Neural progenitor cell (in vitro differentiated cells): Measurements from ENCODE around the gene ANAPC7.

Experiments used
- CTCF ChIP-seq: fragments of 200-600 bp; sonication (generic); IDR thresholded peaks from 2 replicates; pipeline ENCODE4 v1.5.1; 2017; ENCODE audit warnings: antibody characterized with exemption, mild to moderate bottlenecking
- EZH2 ChIP-seq: fragments of 200-600 bp; sonication (generic); IDR thresholded peaks from 2 replicates; pipeline ENCODE4 v1.6.1; 2017; ENCODE audit warnings: antibody characterized with exemption, mild to moderate bottlenecking, moderate library complexity
- EZH2phosphoT487 ChIP-seq: fragments of 200-600 bp; sonication (generic); IDR thresholded peaks from 2 replicates; pipeline ENCODE4 v1.6.1; 2017; ENCODE audit warnings: antibody characterized with exemption

- TF ChIP-seq CTCF (no peak), EZH2 (no peak), EZH2phosphoT487 (no peak)
Observed at GRCh38 chr12:110337912-110338710, 65.4 kb downstream of the ANAPC7 start.
